Inflammatory macrophage treated with lipopolysaccharide for 4 hours (primary cell): ENCODE data around the gene SCN1B.
A peak's percentile ranks its signal among the peaks of the same experiment; 100 is the strongest.
"Not testable (repeated sequence)": the region's sequence is repeated elsewhere in the genome, so short reads cannot be mapped to it uniquely, and the experiment has no call there.

Experiments
- DNase-seq: peaks from one replicate; pipeline ENCODE4 v3.0.0-alpha.2; 2020

The SCN1B gene

GRCh38 chr19:35002037-35002535 is 28.2 kb upstream of the SCN1B start:
- DNase-seq, result no peak

- no peak for DNase-seq
These were observed 25.6 kb upstream of the SCN1B start for GRCh38 chr19:35004517-35005255.

- no peak for DNase-seq
These were observed 24.9 kb upstream of the SCN1B start for GRCh38 chr19:35005256-35005977.

- not testable (repeated sequence) for DNase-seq
These were observed 24.3 kb upstream of the SCN1B start for GRCh38 chr19:35006007-35006341.

- DNase-seq, result no peak
These were observed 23.8 kb upstream of the SCN1B start for GRCh38 chr19:35006342-35006998.

GRCh38 chr19:35006999-35007365 is 23.3 kb upstream of the SCN1B start:
- DNase-seq, result no peak

GRCh38 chr19:35007427-35007826 is 22.8 kb upstream of the SCN1B start:
- DNase-seq, result not testable (repeated sequence)

GRCh38 chr19:35008891-35009341 is 21.4 kb upstream of the SCN1B start:
- DNase-seq, result no peak

- DNase-seq, result peak; percentile 29
These were observed 20.6 kb upstream of the SCN1B start for GRCh38 chr19:35009424-35010415.

GRCh38 chr19:35011091-35011689 is 19.1 kb upstream of the SCN1B start:
- DNase-seq, result no peak

GRCh38 chr19:35011737-35012682 is 18.3 kb upstream of the SCN1B start:
- no peak for DNase-seq

- DNase-seq, result peak; percentile 67
These were observed 17.0 kb upstream of the SCN1B start for GRCh38 chr19:35013041-35013819.

GRCh38 chr19:35013820-35014754 is 16.2 kb upstream of the SCN1B start:
- DNase-seq, result peak; percentile 72

- DNase-seq, result not testable (repeated sequence)
These were observed 15.5 kb upstream of the SCN1B start for GRCh38 chr19:35014774-35015173.

GRCh38 chr19:35015270-35015953 is 14.9 kb upstream of the SCN1B start:
- no peak for DNase-seq

- no peak for DNase-seq
These were observed 14.3 kb upstream of the SCN1B start for GRCh38 chr19:35015954-35016351.

- no peak for DNase-seq
These were observed 12.8 kb upstream of the SCN1B start for GRCh38 chr19:35017507-35017906.

- DNase-seq, result no peak
These were observed 11.9 kb upstream of the SCN1B start for GRCh38 chr19:35018379-35018778.
